ENCODE measurements around the gene NKD1.
A peak's percentile ranks its signal among the peaks of the same experiment; 100 is the strongest.

NKD1 gene, protein sequence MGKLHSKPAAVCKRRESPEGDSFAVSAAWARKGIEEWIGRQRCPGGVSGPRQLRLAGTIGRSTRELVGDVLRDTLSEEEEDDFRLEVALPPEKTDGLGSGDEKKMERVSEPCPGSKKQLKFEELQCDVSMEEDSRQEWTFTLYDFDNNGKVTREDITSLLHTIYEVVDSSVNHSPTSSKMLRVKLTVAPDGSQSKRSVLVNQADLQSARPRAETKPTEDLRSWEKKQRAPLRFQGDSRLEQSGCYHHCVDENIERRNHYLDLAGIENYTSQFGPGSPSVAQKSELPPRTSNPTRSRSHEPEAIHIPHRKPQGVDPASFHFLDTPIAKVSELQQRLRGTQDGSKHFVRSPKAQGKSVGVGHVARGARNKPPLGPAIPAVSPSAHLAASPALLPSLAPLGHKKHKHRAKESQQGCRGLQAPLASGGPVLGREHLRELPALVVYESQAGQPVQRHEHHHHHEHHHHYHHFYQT

GRCh38 chr16:50548125-50548908 is at the start of gene NKD1:
TSS of gene NKD1 (plus strand) at chr16:50548396. CDS start at chr16:50548554, 158 bp downstream.
- DNase-seq = peak; percentile 70

- DNase-seq = no peak
Observed at GRCh38 chr16:50498431-50499155, 49.6 kb upstream of the NKD1 start.

DNA sequence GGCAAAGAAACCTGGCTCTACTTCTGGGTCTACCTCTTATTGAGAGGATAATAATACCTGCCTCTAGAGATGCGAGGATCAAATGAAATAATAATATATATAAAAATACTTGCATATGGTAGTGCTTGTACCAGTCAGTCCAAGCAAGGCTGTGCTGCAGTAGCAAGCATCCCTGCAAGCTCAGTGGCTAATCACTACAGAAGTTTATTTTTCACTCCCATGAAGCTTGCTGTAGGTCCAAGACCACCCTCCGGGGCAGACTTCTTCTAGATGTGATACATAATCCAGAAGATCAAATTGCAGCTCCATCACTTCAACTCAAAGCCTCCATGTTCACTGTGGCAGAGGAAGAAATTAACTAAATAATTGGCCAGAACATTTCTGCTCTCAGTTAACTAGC is 48.9 kb upstream of the NKD1 start:
- no peak for DNase-seq

GRCh38 chr16:50500171-50500874 is 47.9 kb upstream of the NKD1 start:
- no peak for DNase-seq

- DNase-seq = no peak
Observed at GRCh38 chr16:50501251-50501650, 46.9 kb upstream of the NKD1 start.

DNA sequence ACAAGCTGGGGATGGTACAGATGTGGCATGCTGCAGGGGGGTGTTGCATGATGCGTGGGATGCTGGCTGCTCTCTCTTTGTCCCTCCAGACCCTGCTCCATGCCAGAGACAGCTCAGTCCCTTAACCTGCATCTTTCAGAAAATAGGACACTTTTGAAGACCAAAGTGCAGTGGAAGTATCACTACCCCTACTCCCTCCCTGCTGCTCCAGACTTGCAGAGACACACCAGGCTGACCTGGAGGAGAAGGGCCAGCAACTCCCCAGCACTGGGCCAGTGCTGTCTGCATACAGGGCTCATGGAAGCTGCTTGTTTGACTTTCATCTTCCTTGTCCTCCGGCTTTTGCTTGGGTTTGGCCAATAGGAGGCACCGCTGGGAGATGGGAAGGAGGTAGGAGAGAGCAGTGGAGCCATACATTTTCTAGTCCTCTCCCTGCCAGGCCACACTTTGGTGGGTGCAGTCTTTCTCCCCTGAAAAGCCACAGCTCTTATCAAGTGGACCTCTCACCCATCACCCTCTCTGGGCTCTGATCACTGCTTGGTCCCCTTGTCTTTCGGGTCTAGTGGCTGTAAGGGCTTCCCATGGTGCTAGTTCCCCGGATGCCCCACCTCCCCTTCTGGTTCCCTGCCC is 46.1 kb upstream of the NKD1 start:
- DNase-seq = no peak

DNA sequence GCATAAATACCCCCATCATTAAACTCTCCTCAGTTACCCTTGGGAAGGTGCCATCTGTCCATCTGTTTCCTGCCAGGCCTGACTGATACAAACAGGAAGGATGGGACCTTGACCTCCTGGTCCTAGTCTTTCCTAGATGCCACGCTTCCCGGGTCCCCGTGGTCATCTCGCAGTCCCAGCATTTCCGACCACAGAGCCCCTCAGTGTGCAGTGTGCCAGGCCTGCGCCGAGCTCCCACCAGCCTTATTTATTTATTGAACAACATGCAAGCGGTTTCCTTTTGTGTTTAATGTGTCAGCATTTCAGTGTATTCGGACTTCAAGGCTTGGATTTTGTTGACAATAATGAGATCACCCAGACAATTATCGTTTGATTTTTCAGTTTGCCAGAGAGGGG is 45.6 kb upstream of the NKD1 start:
- no peak for DNase-seq

- peak; percentile 92 for DNase-seq
Observed at GRCh38 chr16:50503868-50504531, 44.2 kb upstream of the NKD1 start.

GRCh38 chr16:50505115-50505514 is 43.1 kb upstream of the NKD1 start:
- DNase-seq = no peak

GRCh38 chr16:50505714-50506542 is 42.3 kb upstream of the NKD1 start:
- peak; percentile 49 for DNase-seq

GRCh38 chr16:50506543-50506937 is 41.7 kb upstream of the NKD1 start:
- no peak for DNase-seq

- no peak for DNase-seq
Observed at GRCh38 chr16:50507397-50507796, 40.8 kb upstream of the NKD1 start.

DNA sequence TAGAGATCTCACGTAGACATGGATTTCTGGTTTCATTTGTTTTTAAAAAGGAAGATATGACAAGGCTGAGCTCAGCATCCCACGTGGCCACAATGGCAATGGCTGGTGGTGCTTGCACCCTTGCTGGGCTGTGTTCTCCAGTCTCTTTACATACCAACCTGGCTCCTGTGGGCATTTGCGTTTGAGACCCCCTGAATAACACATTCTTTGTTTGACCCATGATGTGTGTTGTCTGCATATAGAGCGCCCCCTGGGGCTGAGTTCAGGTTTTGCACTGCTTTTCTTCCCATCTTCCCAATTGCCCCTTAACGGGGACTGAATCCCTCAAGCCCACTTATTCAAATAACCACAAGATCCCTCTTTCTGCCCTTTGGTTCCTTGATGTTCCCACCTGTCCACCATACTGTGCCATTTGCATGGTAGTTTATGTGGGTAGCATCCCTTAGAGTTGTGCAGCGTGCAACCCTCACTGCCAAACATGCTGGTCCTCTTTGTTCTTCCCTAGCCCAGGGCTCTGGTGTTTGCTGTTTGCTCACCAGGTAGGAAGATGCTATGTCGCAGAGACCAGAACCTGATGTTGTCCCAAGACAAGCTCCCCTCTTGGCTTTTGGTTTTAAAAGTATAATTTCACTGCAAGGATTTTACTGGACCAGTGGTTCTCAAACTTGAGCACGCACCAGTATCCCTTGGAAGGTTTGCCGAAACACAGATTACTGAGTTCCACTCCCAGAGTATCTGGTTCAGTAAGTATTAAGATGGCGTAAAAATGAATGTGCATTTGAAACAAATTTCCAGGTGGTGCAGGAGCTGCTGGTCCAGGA is 38.5 kb upstream of the NKD1 start:
- no peak for DNase-seq

DNA sequence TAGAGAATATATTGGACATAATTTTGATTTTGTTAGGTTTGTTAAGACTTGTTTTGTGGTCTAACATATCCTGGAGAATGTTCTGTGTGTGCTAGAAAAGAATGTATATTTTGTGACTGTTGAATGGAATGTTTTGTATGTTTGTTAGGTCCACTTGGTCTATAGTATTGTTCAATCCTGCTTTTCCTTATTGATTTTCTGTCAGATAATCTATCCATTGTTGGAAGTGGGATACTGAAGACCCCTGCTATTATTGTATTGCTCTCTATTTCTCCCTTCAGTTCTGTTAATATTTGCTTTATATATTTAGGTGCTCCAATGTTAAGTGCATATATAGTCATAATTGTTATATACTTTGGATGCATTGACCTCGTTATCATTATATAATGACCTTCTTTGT is 33.0 kb upstream of the NKD1 start:
- DNase-seq = no peak

GRCh38 chr16:50516401-50516800 is 31.8 kb upstream of the NKD1 start:
- DNase-seq = no peak

DNA sequence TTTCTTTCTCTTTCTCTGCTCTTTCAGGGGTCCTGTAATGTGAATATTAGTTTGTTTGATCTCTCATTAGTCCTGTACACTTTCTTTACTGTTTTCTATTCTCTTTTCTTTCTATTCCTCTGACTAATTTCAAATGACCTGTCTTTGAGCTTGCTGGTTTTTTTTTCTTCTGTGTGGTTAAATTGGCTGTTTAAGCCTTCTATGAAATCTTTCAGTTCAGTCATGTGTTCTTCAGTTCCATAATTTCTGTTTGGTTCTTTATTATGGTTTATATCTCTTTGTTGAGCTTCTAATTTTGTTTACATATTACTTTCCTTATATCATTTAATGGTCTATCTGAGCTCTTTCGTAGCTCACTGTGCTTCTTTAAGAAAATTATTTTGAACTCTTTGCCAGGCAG is 31.3 kb upstream of the NKD1 start:
- DNase-seq = no peak

DNA sequence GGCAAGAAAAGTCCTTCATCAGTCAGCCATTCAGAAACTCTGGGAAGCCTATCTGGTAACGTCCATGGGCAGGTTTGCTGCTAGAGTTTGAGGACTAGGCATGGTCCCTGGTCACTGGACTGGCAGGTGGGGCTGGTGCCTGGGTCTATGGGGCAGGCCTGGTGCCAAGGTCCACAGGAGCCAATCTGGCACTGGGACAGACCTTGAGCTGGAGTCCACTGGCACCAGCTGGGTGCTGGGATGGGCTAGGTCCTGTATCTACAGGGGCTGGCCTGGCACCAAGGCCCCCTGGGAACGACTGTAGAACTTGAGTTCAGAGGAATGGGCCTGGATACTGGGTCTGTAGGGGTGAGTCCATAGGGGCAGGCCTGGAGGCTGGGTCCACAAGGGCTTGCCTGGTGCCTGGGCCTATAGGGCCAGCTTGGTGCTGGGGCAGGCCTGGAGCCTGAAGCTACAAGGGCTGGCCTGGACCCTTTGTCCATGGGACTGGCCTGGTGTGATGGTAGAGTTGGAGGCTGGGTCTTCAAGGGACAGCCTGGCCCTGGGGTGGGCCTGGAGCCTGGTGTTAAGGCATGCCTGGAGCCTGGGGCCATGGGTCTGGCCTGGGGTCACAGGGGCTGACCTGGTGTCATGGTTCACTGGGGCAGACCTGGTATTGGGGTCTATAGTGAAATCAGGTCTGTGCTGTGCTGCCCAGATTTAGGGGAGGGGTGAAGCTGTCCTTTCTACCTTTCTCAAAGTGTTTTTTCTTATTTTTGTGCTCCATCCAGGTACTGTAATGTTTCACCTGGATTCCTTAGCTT is 30.5 kb upstream of the NKD1 start:
- no peak for DNase-seq

DNA sequence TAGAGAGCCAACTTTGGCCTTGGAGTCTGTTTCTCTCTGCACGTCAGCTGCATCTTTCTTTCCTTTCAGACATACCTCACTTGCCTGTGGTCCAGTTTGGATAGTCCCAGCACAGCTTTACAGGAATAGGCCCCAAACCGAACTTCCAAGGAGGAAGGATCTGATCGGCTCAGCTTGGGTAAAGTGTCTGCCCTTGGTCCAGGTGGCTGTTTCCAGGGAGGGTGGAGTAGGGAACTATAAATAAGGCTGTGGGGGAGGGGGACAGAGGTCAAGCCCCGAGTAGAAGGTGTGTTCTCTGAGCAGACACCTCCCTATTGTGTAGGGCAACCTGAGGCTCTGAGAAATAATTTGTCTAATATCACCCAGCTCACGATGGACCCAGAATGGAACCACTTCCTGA is 29.2 kb upstream of the NKD1 start:
- no peak for DNase-seq

- DNase-seq = no peak
Observed at GRCh38 chr16:50519602-50520001, 28.6 kb upstream of the NKD1 start.

Data from NCI-H510A treated with DMSO at 0.1 percent for 48 hours (cell line).